ENCODE data around the gene INPP5K. TPM values are rescaled to one million over a fixed set of nuclear protein-coding genes. Genes with fewer than 3 reads are reported as not detected.
"Not testable (repeated sequence)": the region's sequence is repeated elsewhere in the genome, so short reads cannot be mapped to it uniquely, and the experiment has no call there.

INPP5K gene
- total RNA-seq, 1 experiment from 2014 or later, result 27.4 TPM

DNA sequence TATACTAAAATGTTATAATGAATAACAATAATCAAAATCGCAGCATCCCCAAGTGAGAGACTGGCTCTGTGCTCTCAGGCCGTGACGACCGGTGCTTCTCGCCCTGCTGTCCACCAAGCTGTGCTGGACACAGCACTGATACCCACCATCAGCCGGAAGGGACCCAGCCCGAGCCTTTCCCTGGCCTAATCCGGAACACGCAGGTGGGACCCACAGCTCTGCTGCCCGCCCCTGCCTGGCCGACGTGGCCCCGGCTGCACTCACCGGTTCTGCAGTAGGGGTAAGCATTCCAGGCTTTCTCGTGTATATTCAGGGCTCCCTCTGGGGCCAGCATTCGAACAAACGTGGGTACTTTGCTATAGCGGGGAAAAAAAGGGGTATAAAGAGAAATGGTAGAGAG lies 31.6 kb upstream of the INPP5K start:
- no peak for DNase-seq (ENCODE audit: low read depth)

GRCh38 chr17:1546292-1546922 lies 30.0 kb upstream of the INPP5K start:
- DNase-seq (ENCODE audit: low read depth), result no peak

- no peak for DNase-seq (ENCODE audit: low read depth)
Observed at GRCh38 chr17:1545618-1546017, 29.2 kb upstream of the INPP5K start.

GRCh38 chr17:1542316-1542715 lies 25.9 kb upstream of the INPP5K start:
- no peak for DNase-seq (ENCODE audit: low read depth)

- no peak for DNase-seq (ENCODE audit: low read depth)
Observed at GRCh38 chr17:1541367-1541904, 25.0 kb upstream of the INPP5K start.

DNA sequence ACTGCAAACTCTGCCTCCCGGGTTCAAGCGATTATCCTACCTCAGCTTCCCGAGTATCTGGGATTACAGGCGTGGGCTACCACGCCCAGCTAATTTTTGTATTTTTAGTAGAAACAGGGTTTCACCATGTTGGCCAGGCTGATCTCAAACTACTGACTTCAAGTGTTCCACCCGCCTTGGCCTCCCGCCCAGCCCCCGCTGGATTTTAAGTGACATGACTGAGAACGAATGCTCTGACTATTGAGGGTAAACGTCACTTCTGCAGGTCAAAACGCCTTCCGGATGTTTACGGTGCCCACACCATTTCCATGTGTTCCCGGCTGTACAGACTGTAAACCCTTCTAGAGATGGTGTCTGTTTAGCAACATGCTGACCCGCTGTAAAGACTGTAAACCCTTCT lies 23.4 kb upstream of the INPP5K start:
- DNase-seq (ENCODE audit: low read depth), result no peak

DNA sequence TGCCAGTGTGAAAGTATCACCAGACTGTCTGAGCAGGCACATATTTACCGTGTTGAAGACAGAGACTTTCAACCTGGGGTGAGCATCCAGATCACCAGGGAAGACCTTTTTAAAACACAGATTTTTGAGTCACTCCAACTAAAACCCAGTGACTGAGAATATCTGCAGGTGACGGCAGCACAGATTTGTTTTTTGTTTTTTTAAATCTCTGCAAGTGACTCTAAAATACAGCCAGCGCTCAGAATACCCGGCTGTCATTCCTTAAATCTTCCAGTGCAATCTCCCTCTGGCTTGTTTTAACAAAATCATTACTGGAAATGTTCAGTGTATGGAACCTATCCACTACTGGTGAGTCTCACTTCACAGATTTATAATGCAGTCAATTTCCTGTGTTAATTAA lies 19.3 kb upstream of the INPP5K start:
- DNase-seq (ENCODE audit: low read depth), result no peak

- DNase-seq (ENCODE audit: low read depth), result no peak
Observed at GRCh38 chr17:1533661-1534325, 17.4 kb upstream of the INPP5K start.

DNA sequence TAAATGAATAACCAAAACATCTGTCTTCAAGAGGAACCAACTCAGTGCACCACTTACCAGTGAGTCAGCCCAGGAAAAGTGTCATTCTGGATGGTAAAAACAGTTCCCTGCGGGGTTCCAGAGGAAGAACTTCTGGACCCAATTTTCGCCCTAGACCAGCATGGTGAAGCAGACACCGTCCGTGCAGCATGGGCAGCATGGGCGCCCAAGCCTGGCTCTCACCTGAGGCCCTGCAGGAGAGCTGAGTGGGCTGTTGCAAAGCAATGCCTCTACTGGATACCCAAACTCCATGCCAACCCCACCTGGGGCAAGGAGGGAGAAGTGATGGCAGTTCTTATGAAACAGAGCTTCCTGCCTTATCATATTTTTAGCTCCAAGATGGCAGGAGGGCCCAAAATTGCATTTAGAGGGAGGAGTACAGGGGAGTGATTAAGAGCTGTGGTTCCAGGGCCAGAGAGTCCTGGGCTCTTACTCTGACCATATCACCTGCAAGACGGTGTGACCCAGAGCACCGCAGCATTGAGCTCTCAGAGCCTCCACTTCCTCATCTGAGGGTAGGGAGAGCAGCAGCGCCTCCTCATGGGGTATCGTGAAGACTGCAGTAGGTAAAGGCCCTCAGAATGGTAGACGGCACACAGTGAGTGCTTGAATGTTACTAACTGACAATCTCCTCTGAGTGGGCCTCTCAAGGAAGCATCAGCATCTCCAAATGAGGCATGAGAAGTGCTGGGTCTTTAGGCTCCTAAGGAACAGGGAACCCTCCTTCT lies 16.6 kb upstream of the INPP5K start:
- peak; percentile 35 for DNase-seq (ENCODE audit: low read depth)

DNA sequence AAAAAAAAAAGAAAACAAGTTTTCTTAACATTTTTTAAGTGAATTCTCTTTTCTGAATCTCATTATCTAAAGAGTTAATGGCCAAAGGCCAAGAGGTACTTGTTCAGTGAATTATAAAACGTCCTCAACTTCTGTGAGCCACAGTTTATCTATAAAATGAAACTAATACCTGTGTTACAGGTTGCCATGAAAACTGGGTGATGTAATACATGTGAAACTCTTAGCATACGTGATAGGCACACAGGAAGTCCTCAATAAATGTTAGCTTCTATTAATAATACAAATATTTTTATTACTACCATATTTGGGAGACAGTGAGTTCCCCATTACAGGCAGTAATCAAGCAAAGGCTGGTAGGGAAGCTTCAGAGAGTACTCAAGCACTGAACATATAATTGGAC lies 13.5 kb upstream of the INPP5K start:
- no peak for DNase-seq (ENCODE audit: low read depth)

DNA sequence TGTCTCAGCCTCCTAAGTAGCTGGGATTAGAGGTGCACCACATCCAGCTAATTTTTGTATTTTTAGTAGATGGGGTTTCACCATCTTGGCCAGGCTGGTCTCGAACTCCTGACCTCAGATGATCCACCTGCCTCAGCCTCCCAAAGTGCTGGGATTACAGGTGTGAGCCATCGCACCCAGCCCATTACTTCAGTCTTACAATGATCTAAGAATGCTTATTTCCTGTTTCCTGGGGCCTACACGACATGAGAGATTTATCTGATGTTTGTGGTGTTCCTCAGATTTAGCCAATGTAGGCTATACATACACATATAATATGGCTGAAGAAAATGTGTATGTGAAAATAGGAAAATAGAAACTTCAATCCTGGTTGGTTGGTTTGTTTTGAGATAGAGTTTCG lies 10.5 kb upstream of the INPP5K start:
- not testable (repeated sequence) for DNase-seq (ENCODE audit: low read depth)

DNA sequence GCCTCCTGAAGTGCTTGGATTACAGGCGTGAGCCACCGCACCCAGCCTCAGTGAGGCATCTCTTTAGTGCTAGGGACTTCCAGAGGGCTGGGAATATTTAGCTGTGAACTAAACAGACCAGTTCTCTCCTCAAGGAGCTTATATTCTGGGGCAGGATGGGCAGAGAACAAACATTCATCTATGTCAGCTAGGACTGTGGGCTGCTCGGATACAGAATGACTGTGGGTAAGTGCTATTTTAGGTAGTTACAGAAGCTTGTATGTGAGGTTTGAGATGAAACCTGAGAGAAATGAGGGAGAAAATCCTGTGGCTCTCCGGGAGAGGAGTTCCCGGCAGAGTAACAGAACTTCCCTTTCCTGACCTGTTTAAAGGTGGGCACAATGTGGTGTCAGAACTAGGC lies 6.2 kb upstream of the INPP5K start:
- DNase-seq (ENCODE audit: low read depth), result no peak

DNA sequence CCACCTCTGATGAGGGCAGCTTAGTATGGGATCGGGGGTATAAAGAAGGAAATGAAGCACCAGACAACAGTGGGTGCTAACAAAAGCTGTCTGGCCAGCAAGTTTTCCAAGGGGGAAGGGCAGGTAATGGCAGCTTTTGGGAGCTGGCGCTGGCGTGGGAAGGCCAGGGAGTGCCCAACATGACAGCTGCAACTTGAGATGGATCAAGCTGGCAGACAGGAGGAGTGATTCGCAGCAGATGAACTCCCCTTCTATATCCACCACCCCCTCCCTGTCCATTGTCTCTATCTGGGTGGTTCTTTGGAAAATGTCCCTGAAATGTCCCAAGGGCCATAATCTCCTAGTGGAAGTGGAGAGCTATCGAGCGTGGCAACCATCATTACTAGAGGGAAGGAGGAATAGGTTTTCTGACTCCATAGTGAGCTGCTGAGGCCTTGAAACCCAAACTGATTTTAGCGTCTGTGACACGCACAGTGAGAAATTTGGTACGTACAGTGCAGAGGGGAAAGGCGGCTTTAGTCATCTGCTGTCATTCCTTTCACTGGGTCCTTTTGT lies 4.8 kb upstream of the INPP5K start:
- DNase-seq (ENCODE audit: low read depth), result no peak

DNA sequence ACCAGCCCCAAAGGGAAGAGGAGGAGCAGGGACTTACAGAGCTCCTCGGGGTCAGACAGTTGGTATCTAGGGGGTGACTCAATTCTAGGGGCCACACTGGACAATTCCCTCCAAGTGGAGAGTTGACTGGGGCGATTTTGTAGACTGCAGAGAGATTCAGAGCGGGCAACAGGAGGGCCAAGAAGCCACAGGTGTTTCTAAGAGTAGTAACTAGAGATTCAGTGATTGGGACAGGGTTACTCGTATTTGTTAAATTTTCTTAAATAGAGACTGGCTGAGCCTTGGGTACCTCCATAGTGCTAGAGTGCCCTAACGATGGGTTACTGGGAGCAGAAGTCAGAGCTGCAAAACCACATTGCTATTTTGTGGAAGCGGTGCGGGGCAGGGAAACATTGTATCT lies 3.3 kb upstream of the INPP5K start:
- DNase-seq (ENCODE audit: low read depth), result no peak

- DNase-seq (ENCODE audit: low read depth), result no peak
Observed at GRCh38 chr17:1518410-1518809, 2.0 kb upstream of the INPP5K start.

GRCh38 chr17:1515640-1516387 lies 598 bp downstream of the INPP5K start:
- peak; percentile 87 for DNase-seq (ENCODE audit: low read depth)

DNA sequence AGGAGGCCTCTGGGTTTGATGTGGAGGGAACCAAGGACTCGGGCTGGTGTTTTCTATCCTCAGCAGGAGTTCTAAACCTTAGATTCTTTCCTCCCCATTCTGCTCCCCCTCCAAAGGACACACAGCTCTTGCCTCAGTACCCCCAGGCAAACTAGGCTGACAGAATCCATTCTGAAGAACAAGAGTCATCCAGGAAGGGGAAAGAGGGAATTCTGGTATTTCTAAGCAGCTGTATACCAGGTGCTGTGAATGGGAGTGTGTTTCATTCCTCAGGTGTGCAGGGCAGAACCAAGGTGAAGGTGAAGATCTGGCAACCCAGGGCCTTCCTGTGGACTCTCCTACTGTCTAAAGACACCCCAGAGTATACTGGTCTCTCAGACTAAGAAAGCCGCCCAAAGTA lies 4.1 kb downstream of the INPP5K start:
- no peak for DNase-seq (ENCODE audit: low read depth)

GRCh38 chr17:1511756-1512321 lies 4.6 kb downstream of the INPP5K start:
- peak; percentile 66 for DNase-seq (ENCODE audit: low read depth)

GRCh38 chr17:1511290-1511689 lies 5.1 kb downstream of the INPP5K start:
- DNase-seq (ENCODE audit: low read depth), result peak; percentile 50

DNA sequence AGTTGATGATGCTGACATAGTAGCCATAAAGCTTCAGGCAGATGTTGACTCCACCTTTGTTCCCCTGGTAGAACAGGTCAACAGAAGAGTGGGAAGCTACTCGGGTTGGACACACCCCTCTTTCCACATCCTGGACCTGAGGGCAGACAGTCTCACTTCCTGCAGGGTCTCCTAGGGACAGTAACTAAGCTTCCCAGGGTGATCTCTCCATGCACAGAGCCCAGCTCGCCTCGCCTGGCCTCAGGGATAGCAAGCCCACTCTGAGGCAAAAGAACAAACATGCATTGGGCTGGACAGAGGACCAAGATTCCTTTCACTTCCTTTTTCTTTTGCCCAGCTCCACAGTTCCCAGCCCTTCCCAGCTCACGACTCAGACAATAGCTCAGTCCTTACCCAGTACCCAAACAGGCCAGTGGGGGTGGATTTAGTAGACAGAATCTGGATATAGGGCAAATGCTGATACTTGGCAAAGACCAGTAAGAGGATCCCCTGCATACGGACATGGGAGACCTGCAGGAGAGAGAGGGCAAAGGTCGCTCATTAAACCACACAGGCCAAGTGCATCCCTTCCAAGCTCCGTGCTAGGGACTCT lies 7.0 kb downstream of the INPP5K start:
- no peak for DNase-seq (ENCODE audit: low read depth)

GRCh38 chr17:1508709-1509108 lies 7.7 kb downstream of the INPP5K start:
- not testable (repeated sequence) for DNase-seq (ENCODE audit: low read depth)
